Loucy (cell line): ENCODE measurements around the gene SLC8A2.
"Not testable (repeated sequence)": the region's sequence is repeated elsewhere in the genome, so short reads cannot be mapped to it uniquely, and the experiment has no call there.

Source experiments
- H2AFZ ChIP-seq: fragments of 200-600 bp; sonication (generic); 2 replicates; pipeline ENCODE4 v1.6.0; 2016; ENCODE audit warnings: antibody characterized with exemption, mild to moderate bottlenecking, low read length, moderate library complexity
- H3F3A ChIP-seq: fragments of 200-600 bp; 2 replicates; pipeline ENCODE4 v1.6.0; 2016; ENCODE audit warnings: antibody characterized with exemption, low read depth, mild to moderate bottlenecking
- H3K27me3 ChIP-seq: fragments of 200-600 bp; sonication (generic); 2 replicates; pipeline ENCODE4 v1.6.1; 2014; ENCODE audit warnings: low read length, mild to moderate bottlenecking; ENCODE audit not compliant: insufficient read depth, poor library complexity, severe bottlenecking
- H3K36me3 ChIP-seq: fragments of 200-600 bp; sonication (generic); 2 replicates; pipeline ENCODE4 v1.6.1; 2016; ENCODE audit warnings: low read length; ENCODE audit not compliant: insufficient read depth
- H3K4me1 ChIP-seq: fragments of 200-600 bp; sonication (generic); 2 replicates; pipeline ENCODE4 v1.5.1; 2014; ENCODE audit warnings: low read length, mild to moderate bottlenecking; ENCODE audit not compliant: insufficient read depth, poor library complexity, severe bottlenecking
- H3K4me2 ChIP-seq: fragments of 200-600 bp; sonication (generic); 2 replicates; pipeline ENCODE4 v1.6.0; 2014; ENCODE audit warnings: antibody characterized with exemption, low read length, low read depth, mild to moderate bottlenecking; ENCODE audit not compliant: poor library complexity, severe bottlenecking
- H3K4me3 ChIP-seq: fragments of 200-600 bp; sonication (generic); 2 replicates; pipeline ENCODE4 v1.5.1; 2014; ENCODE audit warnings: low read length, mild to moderate bottlenecking, mixed read lengths; ENCODE audit not compliant: poor library complexity, severe bottlenecking
- H3K79me2 ChIP-seq: fragments of 200-600 bp; sonication (generic); 2 replicates; pipeline ENCODE4 v1.6.1; 2014; ENCODE audit warnings: low read length; ENCODE audit not compliant: insufficient read depth
- H3K9ac ChIP-seq: fragments of 200-600 bp; sonication (generic); 2 replicates; pipeline ENCODE4 v1.6.0; 2014; ENCODE audit warnings: mild to moderate bottlenecking, low read depth, low read length, moderate library complexity; ENCODE audit not compliant: poor library complexity, severe bottlenecking
- H3K9me2 ChIP-seq: fragments of 200-600 bp; sonication (generic); replicated peaks from 2 replicates; pipeline ENCODE4 v1.6.1; 2016; ENCODE audit warnings: low read depth, low read length, mixed read lengths
- H3K9me3 ChIP-seq: fragments of 200-600 bp; sonication (generic); 2 replicates; pipeline ENCODE4 v1.6.1; 2014; ENCODE audit warnings: mild to moderate bottlenecking, antibody characterized with exemption, low read length, low read depth; ENCODE audit not compliant: insufficient read depth
- H4K20me1 ChIP-seq: fragments of 200-600 bp; sonication (generic); 2 replicates; pipeline ENCODE4 v1.6.0; 2014; ENCODE audit warnings: antibody characterized with exemption, low read length, mild to moderate bottlenecking; ENCODE audit not compliant: insufficient read depth, poor library complexity, severe bottlenecking
- EZH2phosphoT487 ChIP-seq: fragments of 200-600 bp; IDR thresholded peaks from 2 replicates; pipeline ENCODE4 v1.6.1; 2018; ENCODE audit warnings: antibody characterized with exemption, mild to moderate bottlenecking, moderate library complexity, borderline replicate concordance
- TF ChIP-seq, protein P1 (sequence below): fragments of 200-600 bp; sonication (generic); conservative IDR thresholded peaks from 2 replicates; pipeline ENCODE4 v1.5.1; 2014; ENCODE audit warnings: mild to moderate bottlenecking, antibody characterized with exemption, low read length

The SLC8A2 gene

DNA sequence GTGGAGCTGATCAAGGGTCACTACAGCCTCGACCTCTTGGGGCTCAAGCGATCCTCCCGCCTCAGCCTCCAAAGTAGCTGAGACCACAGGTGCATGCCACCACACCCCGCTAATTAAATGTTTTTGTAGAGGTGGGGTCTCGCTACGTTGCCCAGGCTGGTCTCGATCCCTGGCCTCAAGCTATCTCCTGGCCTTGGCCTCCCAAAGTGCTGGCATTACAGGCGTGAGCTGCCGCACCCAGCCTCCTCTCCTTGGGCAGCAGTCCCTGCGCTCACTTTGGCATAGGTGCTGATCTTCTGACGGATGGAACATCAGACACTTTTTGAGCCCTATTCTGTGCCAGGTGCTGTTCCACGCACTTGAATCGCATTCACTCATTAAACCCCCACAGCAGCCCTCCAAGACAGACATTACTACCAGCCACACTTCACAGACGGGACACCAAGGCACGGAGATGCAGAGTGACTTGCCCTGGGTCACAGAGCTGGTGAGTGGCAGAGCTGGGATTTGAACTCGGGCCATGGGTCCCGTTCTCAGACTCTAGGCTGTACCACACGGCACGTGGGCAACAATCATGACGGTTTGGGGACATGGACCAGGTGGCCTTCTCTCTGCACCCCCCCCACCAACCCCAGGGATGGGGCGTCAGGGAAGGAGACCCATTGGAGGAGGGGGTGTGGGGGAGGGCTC, 55.6 kb downstream of the SLC8A2 start:
- Histone ChIP-seq H3K4me2 (no peak overlapping the region), H3K9me3 (no peaks in the 10 kb centered on the region), H3K4me1 (no peaks in the 10 kb centered on the region), H2AFZ (no peak overlapping the region), H3K79me2 (no peaks in the 10 kb centered on the region), H3K27me3 (no peaks in the 10 kb centered on the region), H3K36me3 (no peaks in the 10 kb centered on the region), H4K20me1 (no peaks in the 10 kb centered on the region), H3K4me3 (no peak overlapping the region), H3K9me2 (no peaks in the 10 kb centered on the region), H3K9ac (no peak overlapping the region), H3F3A (no peaks in the 10 kb centered on the region)
- TF ChIP-seq EZH2phosphoT487 = no peak
- TF ChIP-seq, protein P1, sequence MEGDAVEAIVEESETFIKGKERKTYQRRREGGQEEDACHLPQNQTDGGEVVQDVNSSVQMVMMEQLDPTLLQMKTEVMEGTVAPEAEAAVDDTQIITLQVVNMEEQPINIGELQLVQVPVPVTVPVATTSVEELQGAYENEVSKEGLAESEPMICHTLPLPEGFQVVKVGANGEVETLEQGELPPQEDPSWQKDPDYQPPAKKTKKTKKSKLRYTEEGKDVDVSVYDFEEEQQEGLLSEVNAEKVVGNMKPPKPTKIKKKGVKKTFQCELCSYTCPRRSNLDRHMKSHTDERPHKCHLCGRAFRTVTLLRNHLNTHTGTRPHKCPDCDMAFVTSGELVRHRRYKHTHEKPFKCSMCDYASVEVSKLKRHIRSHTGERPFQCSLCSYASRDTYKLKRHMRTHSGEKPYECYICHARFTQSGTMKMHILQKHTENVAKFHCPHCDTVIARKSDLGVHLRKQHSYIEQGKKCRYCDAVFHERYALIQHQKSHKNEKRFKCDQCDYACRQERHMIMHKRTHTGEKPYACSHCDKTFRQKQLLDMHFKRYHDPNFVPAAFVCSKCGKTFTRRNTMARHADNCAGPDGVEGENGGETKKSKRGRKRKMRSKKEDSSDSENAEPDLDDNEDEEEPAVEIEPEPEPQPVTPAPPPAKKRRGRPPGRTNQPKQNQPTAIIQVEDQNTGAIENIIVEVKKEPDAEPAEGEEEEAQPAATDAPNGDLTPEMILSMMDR = no peak

DNA sequence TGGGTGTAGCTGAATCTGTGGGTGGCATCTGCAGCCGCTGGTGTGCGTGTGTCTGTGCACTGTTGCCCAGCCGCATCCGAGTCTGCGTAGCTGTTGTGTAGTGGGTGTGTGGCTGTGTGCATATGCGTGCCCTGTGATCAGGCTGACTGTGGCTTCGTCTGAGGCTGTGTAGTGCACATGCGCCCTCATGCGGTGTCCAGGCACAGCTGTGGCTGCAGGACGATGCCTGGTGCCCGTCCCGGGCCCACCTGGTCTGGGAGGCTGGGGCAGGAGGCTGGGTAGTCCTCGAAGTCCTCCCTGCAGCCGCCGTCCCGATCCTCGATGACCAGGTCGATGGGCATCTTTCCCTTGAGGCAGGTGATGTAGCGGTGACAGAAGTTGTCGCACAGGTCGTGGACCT, 57.2 kb downstream of the SLC8A2 start:
- Histone ChIP-seq H3K79me2 (no peaks in the 10 kb centered on the region), H3K9me2 (no peaks in the 10 kb centered on the region), H4K20me1 (no peaks in the 10 kb centered on the region), H3K36me3 (no peaks in the 10 kb centered on the region), H3K9ac (no peak overlapping the region), H3K4me2 (no peak overlapping the region), H3K4me3 (no peak overlapping the region), H2AFZ (no peak overlapping the region), H3F3A (no peaks in the 10 kb centered on the region), H3K4me1 (no peaks in the 10 kb centered on the region), H3K9me3 (no peaks in the 10 kb centered on the region), H3K27me3 (no peaks in the 10 kb centered on the region)
- TF ChIP-seq, protein P1 = peak; percentile 23; the same call in 1 of the 2 replicates
- TF ChIP-seq EZH2phosphoT487 = no peak

DNA sequence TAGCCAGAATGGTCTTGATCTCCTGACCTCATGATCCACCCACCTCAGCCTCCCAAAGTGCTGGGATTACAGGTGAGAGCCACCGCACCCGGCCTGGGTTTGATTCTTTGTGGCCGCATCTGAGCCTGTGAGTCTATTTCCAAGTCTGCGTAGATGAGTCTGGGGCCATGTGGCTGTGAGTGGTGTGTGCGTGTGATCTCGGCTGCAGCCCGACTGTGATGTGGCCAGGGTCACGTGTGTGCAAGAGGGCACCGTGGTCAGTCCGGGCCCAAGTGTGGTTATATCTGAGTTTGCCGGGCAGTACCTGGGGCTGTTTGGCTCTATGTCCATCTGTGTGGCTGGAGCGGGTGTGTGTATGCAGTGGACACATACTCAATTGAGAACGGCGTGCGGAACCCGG, 57.8 kb downstream of the SLC8A2 start:
- no peaks in the 10 kb centered on the region for H3K36me3 ChIP-seq
- H3F3A ChIP-seq = no peaks in the 10 kb centered on the region
- H3K4me1 ChIP-seq = no peaks in the 10 kb centered on the region
- H3K9me2 ChIP-seq = no peaks in the 10 kb centered on the region
- H4K20me1 ChIP-seq = no peaks in the 10 kb centered on the region
- no peaks in the 10 kb centered on the region for H3K79me2 ChIP-seq
- no peak for TF ChIP-seq EZH2phosphoT487
- TF ChIP-seq, protein P1 = no peak
- H3K9me3 ChIP-seq = no peaks in the 10 kb centered on the region
- no peak overlapping the region for H3K9ac ChIP-seq
- H3K4me3 ChIP-seq = no peak overlapping the region
- H3K4me2 ChIP-seq = no peak overlapping the region
- no peak overlapping the region for H2AFZ ChIP-seq
- H3K27me3 ChIP-seq = no peaks in the 10 kb centered on the region

DNA sequence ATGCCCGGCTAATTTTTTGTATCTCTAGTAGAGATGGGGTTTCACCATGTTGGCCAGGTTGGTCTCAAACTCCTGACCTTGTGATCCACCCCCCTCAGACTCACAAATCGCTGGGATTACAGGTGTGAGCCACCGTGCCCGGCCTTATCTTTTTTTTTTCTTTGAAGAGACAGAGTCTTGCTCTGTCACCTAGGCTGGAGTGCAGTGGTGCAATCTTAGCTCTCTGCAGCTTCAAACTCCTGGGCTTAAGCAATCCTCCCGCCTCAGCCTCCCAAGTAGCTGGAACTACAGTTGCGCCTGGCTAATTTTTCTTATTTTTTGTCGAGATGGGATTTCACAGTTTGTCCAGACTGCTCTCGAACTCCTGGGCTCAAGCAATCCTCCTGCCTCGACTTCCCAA, 60.0 kb downstream of the SLC8A2 start:
- H3K27me3 ChIP-seq, H3K79me2 ChIP-seq, H3K4me3 ChIP-seq, H3F3A ChIP-seq, H3K36me3 ChIP-seq, H3K9ac ChIP-seq, H3K4me1 ChIP-seq, H3K9me3 ChIP-seq, H2AFZ ChIP-seq, H3K9me2 ChIP-seq, H4K20me1 ChIP-seq, H3K4me2 ChIP-seq: not testable (repeated sequence)
